GM21737 (cell line): ENCODE measurements around the gene IQSEC3.
A peak's percentile ranks its signal among the peaks of the same experiment; 100 is the strongest.

Experiments
- ATAC-seq: cut with Tn5 transposase; IDR thresholded peaks from one replicate; pipeline ENCODE4 v1.9.1; 2021; ENCODE audit warnings: mild to moderate bottlenecking, moderate library complexity; ENCODE audit not compliant: unreplicated experiment

IQSEC3 gene

DNA sequence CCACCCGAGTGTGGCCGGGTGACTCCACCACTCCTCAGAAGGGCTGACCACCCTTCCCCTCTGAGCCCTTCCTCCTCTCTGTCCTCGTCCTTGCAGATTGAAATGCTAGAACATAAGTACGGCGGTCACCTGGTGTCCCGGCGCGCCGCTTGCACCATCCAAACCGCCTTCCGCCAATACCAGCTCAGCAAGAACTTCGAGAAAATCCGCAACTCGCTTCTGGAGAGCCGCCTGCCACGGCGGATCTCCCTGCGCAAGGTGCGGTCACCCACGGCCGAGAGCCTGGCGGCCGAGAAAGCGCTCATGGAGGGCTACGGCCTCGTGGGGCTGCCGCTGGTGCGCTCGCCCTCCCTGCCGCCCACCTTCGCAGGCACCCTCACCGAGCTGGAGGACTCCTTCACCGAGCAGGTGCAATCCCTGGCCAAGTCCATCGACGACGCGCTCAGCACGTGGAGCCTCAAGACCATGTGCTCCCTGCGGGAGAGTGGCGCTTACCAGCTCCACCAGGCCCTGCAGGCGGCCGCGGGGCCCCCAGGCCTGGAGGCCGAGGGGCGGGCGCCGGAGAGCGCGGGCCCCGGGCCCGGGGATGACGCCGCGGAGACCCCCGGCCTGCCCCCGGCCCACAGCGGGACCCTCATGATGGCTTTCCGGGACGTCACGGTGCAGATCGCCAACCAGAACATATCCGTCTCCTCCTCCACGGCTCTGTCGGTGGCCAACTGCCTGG lies 71.8 kb downstream of the IQSEC3 start:
- ATAC-seq: no peak

DNA sequence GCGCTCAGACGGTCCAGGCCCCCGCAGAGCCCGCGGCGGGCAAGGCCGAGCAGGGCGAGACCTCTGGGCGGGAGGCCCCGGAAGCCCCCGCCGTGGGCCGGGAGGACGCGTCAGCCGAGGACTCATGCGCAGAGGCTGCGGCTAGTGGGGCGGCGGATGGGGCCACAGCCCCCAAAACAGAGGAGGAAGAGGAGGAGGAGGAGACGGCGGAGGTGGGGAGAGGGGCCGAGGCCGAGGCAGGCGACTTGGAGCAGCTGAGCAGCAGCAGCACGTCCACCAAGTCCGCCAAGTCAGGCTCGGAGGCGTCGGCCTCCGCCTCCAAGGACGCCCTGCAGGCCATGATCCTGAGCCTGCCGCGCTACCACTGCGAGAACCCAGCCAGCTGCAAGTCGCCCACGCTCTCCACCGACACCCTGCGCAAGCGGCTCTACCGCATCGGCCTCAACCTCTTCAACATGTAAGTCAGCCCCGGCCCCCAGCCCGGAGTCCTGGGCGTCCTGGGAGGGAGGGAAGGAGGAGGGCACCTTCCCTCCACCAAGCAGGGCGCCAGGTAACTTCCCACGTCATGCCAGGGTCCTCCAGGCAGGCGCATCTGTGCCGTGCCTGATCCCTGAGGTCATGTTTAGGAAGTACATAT lies 72.4 kb downstream of the IQSEC3 start:
- ATAC-seq: no peak

DNA sequence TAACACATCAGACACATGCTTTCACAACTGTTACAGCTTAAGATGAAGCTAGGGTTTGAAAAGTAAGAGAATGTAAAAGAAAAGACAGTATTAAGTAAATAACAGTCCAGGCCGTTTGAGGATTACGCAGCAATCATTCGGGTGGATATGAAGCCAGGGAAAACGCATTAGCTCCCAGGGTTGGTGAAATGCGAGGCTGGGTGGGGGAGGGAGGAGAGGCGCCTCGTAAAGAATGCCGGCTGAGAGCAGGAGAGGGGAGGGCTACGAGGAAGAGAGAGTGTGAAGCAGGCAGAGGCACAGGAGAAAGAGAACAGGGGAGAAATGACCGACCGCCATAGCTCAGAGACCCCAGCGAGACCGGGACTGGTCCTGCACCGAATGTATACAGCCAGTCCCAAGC lies 73.0 kb downstream of the IQSEC3 start:
- no peak for ATAC-seq

DNA sequence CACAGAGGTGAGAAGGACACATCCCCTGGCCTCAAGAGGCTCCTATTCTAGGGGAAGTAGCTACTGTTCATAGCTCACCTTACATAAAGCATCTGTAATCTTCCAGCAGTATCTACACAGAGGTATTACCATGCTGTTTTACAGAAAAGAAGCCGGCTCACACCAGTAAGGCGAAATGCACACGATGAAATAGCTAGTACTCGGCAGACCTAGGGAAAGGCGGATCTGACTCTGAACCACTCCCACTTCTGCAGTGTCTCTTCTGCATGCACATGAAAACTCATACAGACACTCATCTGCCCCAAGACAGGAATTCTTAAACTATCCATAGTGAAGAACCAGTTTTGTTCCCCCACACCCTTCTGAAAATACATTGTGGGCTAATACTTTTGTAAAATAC lies 73.6 kb downstream of the IQSEC3 start:
- no peak for ATAC-seq

DNA sequence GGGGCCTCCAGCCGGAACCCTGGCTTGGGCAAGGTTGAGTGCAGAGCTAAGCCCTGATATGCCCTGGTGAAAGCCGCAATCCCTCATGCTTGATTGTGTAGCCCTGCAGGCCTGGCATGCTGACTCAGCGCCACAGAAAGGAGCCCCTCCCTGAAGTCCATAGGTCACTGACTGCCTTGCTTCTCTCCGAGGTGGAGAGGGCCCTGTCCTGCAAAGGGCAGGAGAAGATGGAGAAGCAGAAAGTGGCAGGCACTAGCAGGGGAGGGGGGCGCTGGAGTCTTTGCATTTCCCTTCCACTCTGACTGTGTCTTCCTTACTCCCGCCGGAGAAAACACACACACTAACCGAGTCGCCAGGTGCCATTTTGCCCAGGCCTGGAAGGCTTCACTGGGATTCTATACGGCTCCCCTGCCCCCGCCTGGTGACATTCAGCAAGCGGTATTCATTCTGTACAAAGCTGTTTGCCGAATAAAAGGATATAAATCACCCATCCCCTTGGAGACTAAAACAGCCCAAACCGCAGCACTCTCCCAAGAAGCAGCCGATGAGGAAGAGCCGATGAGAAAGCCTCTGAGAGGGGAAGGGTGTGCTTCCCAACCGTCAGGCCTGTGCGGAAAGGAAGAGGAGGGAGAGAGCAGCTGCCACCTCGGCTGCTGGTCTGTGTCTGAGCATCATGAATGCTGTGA lies 77.5 kb downstream of the IQSEC3 start:
- no peak for ATAC-seq

DNA sequence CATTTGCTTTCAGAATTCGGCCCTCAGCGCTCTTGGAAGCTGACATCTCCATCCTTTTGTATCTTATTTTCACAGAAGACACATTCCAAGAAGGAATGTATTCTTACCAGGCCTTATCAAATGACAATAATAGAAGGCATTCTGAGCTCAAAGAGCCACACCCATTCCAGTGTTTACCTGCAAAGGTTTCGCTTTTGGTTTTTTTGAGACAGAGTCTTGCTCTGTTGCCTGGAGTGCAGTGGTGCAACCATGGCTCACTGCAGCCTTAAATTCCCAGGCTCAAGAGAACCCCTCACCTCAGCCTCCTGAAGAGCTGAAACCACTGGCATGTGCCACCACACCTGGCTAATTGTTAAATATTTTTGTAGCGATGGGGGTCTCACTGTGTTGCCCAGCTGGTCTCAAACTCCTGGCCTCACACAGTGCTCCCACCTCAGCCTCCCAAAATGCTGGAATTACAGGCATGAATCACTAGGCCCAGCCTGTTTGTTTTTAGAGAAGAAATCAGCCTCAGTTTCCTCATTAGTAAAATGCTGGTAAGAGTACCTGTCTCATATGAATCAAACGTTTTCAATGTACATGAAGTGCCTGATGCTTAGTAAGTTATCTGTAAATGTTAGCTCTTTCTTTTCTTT lies 78.2 kb downstream of the IQSEC3 start:
- no peak for ATAC-seq

DNA sequence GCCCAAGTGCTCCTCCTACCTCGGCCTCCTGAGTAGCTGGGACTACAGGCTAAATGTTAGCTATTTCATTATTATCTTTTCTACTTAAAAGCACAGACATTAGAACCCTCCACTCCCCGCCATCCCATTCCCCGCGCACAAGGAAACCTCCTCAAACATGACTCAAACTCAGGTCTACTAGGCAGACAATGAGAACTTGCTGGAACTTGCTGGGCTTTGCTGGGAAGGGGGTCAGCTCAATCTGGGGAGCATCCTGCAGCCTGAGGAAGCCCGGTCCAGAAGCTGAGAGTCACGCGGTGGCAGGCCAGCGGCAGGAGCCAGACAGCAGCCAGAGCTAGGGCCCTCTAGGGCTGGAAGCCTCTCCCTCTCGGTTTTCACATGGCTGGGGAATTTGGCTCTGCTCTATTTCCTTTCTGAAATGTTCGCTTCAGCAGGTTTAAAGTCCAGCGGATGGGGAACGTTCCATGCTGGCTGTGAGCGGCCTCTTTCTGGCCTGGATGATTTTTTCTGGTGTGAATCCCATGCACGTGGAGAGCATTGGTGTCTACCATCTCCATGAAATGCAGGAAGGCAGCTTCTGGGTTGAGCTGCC lies 78.9 kb downstream of the IQSEC3 start:
- no peak for ATAC-seq

DNA sequence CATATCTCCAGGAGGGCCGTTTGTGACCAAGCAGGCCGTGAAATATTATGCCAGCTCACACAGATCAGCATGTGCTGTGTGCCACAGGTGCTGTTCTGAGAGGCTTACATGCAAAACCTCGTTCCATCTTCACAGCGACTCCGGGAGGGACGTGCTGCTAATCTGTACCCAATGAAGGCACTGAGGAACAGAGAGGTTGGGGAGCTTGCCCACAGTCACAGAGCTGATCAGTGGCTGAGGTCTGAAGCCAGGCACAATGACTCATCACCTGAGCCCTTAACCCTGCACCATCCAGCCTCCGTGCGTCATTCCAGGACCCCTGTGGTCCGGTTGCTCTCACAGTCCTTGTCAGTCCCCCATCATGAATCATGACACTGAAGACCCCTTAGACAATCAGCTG lies 80.7 kb downstream of the IQSEC3 start:
- no peak for ATAC-seq

DNA sequence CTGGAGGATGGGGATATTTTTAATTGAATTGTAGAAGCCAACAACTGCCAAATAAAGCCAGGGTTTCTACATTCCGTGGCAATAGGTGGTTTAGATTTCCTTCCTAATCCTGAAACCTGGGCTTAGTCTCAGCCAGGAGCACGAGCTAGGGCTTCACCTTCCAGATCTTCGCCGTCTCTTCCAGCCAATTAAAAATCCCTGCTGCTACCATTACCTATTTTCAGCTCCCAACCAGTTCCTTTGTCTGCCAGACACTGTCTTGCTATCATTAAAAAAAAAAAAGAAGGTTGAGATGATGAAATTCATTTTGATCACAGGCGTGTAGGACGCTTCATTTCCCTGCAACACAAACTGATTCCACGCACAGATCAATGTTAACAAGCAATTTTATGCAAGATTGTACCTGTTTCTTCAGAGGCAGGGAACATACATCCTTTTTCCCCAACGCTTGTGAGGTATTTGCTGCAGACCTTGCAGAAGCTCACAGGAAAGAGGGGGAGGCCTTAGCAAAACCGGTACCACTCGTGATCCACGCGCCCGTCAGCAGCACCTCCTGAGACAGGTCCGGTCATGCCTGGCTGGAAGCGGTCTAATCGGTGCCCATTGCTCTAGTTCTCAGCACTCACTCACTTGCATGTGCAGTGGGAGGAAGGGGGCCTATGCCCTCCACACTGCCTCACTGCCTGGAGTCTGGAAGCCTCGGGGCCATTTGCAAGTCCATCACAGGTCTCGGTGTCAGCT lies 82.3 kb downstream of the IQSEC3 start:
- ATAC-seq: no peak

DNA sequence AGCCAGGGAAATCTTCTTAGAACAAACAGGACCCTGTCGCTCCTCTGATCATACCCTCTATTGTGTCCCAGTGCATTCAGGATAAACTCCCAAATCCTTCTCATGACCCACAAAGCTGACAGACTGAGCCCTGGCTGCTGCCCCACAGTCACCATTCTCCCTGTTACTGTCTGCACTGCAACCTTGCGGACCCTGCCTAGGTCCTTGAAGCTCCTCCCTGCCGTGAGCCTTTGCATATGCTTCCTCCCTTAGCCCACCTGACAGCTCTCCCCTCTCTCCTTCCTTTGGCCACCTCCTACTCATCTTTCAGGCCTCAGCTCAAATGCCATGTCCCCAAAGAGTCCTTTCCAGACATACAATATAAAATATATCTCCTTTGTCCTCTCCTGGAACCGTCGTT lies 85.0 kb downstream of the IQSEC3 start:
- no peak for ATAC-seq

DNA sequence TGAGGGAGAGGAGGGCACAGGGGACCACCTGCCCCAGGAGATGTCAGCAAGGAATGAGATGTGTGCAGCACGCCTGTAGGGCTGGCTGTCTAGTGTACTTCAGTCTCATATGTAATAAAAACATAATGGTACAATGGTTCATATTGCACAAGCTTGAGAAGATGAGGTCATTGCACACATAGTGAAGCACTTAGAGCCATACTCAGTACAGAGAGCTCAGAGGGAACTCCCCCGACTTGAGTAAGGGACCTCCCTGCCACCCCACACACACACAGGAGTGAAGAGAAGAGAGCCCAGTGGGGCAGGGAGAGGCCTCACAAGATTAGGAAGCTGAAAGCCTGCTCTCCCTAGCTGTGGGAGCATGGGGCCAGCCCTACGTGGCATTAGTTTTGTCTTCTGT lies 85.9 kb downstream of the IQSEC3 start:
- ATAC-seq: no peak

DNA sequence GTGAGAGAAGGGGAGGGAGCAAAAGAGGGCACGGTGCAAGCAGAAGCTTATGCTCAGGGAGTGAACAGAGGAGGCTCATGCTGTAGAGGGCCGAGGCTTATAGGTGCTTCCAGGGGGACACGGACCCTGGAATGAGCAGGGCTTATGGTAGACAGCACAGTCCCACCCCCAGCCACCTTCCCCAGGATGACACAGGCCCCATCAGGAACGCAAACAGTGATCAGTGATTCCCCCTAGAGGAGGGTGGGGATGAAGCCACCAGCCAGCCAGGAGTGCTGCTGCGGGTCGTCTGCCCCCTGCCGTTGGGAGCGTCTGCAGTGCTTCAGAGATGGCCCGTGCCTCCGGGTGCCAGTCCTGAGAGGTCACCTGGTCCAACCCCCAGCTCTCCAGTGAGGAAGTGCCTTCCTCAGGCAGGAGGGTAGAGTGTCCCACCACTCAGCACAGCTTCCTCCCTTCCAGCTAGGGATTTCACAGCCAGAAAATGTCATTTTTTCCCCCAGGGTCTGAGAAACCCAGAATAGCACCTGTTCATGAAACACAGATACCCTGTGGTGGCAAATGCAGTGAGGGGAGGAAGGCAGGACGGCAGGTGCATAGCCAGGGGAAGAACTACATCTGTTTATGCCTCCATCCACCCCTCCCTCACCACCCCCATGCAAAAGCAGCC lies 86.6 kb downstream of the IQSEC3 start:
- peak; percentile 69 for ATAC-seq

DNA sequence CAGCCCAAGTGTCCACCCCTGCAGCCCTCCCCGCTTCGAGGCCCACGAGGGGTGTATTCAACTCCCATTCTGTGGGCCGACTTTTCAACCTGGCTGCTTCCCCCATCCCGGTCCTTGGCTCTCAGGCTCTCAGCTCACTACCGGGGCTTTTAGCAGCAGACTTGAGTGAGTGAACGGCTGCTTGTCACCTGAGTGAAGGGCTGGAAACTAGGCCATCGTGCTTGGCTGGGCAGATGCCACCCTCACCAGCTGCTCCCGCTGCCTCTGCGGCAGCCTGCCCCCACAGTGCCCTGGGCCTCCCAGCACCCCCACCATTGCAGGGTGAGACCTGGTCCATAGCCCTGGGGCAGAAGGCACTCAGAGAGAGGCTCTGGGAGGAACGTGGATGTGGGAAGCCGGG lies 87.5 kb downstream of the IQSEC3 start:
- no peak for ATAC-seq

DNA sequence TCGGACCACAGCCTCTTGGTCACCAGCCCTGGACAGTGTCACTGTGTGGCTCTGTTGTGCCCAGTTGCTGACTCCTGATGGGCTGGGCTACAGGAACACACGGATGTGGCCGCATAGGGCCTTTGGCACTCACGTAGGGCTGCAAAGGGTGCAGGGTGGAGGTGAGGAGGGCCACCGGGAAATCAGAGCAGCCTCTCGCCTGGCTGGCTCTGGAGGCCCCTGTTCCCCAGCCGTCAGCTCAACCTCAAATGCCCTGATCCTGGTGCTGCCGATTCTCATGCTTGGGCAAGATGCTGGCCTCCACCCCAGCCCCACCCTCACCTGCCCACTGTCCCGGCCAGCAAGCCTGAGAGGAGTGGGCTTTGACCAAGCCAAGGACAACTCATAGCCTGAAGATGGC lies 88.4 kb downstream of the IQSEC3 start:
- no peak for ATAC-seq

DNA sequence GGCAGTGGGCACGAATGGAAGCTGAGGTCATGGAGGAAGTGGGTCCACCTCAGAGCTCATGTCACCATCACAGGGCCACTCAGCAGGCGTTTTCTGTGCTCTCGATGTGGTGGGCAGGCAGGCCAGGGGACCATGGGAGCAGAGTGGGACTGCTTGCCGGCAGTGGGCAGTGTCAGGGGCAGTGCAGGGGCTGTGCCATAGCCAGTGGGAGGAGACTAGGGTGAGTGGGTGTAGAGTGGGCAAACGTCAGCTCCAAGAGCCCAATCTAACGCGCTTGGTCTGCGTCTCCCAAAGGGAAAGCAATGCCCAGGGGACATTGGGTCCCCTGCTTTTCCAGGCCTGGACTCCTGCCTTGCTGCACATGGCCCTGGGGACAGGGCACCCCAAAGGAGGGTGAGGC lies 89.1 kb downstream of the IQSEC3 start:
- ATAC-seq: no peak

DNA sequence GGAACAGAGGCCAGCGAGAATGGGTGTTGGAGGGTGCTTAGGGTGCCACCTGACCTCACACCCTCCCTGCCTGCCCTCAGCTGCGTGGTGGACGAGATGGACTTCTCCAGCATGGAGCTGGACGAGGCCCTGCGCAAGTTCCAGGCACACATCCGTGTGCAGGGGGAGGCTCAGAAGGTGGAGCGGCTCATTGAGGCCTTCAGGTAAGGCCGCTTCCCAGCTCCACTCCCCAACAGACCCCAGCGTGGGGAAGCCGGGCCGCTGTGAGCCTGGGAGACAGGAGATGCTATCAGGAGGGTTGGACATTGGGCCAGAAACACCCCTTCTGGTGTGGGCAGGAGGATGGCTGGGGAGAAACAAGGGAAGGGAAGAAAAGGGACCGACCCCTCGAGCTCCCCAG lies 90.4 kb downstream of the IQSEC3 start:
- no peak for ATAC-seq

DNA sequence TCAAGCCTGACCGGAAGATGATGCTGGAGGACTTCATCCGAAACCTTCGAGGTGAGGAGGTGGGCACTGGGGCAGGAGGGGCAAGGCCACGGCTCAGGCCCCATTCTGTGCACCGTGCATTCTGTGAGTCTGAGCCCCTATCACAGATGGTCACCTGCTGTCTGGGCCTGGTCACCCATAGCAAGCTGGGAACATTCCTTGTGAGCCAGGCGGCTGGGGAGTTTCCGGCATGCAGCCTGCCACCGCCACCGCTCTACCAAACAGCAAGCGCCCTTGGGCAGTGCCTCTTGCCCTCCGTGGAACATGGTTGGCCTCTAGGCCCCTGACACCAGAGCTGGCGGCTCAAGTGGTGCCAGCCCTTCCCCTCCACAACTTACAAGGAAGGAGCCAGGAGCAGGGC lies 91.1 kb downstream of the IQSEC3 start:
- no peak for ATAC-seq

DNA sequence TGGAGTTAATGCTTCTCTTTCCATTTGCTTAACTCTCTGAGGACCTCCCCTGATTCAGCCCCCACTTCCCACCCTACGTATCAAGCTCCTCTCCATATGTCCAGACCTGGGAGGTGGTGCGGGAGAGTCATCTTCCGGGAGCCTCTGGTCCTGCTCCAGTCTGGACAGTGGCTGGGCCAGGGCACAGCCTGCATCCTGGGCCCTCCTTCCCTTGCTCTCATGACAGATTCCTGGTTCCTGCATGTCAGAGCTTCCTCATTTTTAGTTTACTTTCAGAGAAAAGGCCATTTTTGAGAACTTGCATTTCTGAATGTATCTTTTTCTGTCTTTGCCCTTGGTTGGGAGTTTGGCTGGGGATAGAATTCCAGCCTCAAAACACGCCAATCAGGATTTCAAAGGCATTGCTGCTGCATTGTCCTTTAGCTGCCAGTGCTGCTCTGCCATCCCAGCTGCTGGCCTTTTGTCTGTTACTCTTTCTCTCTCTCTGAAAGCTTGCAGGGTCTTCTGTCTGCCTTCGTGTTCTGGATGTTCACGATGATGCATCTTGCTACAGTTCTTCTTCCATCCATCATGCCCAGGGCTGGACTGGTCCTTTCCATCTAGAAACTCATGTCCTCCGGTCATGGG lies 92.7 kb downstream of the IQSEC3 start:
- no peak for ATAC-seq

DNA sequence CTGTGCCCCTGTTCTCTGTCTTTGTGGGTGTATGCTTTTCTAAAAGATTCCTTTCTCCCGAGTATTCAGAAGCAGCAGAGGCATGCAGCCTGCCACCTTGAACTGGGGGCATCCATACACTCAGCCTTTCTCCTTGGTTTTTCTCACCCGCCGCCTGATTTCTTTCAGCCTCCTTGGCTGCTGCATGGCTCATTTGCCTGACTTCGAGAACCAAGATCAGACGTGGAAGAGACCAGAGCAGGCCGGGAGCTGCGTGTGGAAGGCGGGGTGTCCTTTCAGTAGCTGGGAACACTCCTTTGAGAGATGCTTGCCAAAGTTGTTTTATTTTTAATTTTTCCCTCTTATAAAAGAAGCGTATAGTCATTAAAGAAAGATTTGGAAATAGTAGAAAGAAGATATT lies 94.3 kb downstream of the IQSEC3 start:
- ATAC-seq: no peak

DNA sequence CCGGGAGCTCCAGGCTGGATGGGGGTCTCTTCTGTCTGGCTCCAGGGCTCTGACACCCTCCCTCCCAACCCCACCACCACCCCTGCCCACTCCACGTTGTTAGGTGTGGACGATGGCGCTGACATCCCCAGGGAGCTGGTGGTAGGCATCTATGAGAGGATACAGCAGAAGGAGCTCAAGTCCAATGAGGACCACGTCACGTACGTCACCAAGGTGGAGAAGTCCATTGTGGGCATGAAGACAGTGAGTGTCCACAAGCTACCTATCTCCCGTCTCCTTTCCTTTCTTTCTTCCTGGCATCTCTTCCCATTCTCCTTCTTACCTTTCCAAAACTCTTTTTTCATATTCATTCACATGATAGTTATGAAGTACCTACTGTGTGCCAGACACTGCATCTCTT lies 95.3 kb downstream of the IQSEC3 start:
- no peak for ATAC-seq
